ENCODE measurements around the gene GAPDHS.

Gene GAPDHS

GRCh38 chr19:35510626-35510964 is 22.7 kb upstream of the GAPDHS start:
- no peak for DNase-seq (ENCODE audit: low read depth)

GRCh38 chr19:35511337-35511736 is 21.9 kb upstream of the GAPDHS start:
- DNase-seq (ENCODE audit: low read depth), result no peak

GRCh38 chr19:35512831-35513627 is 20.2 kb upstream of the GAPDHS start:
- no peak for DNase-seq (ENCODE audit: low read depth)

- DNase-seq (ENCODE audit: low read depth), result no peak
These were observed 19.5 kb upstream of the GAPDHS start, which contains the start of gene DMKN for GRCh38 chr19:35513628-35514281. Gene DMKN (minus strand): TSS chr19:35513649. CDS start chr19:35513475, 174 bp downstream.

GRCh38 chr19:35514282-35514809 is 18.9 kb upstream of the GAPDHS start:
- no peak for DNase-seq (ENCODE audit: low read depth)

GRCh38 chr19:35516310-35516709 is 16.9 kb upstream of the GAPDHS start:
- DNase-seq (ENCODE audit: low read depth), result no peak

- no peak for DNase-seq (ENCODE audit: low read depth)
These were observed 15.9 kb upstream of the GAPDHS start for GRCh38 chr19:35517342-35517741.

- peak; percentile 89 for DNase-seq (ENCODE audit: low read depth)
These were observed 14.9 kb upstream of the GAPDHS start for GRCh38 chr19:35518313-35518712.

- no peak for DNase-seq (ENCODE audit: low read depth)
These were observed 14.0 kb upstream of the GAPDHS start for GRCh38 chr19:35519291-35519690.

GRCh38 chr19:35521124-35521743 is 12.0 kb upstream of the GAPDHS start:
- no peak for DNase-seq (ENCODE audit: low read depth)

GRCh38 chr19:35522745-35523327 is 10.4 kb upstream of the GAPDHS start:
- DNase-seq (ENCODE audit: low read depth), result no peak

- no peak for DNase-seq (ENCODE audit: low read depth)
These were observed 8.9 kb upstream of the GAPDHS start for GRCh38 chr19:35524181-35524837.

- no peak for DNase-seq (ENCODE audit: low read depth)
These were observed 7.4 kb upstream of the GAPDHS start for GRCh38 chr19:35525873-35526272.

- peak; percentile 64 for DNase-seq (ENCODE audit: low read depth)
These were observed 4.8 kb upstream of the GAPDHS start, which contains the start of gene SBSN for GRCh38 chr19:35528218-35529038. Gene SBSN (minus strand): TSS chr19:35528311. CDS start chr19:35528281, 30 bp downstream.

GRCh38 chr19:35529241-35530218 is 3.7 kb upstream of the GAPDHS start:
- no peak for DNase-seq (ENCODE audit: low read depth)

GRCh38 chr19:35531291-35531690 is 2.0 kb upstream of the GAPDHS start:
- DNase-seq (ENCODE audit: low read depth), result no peak

GRCh38 chr19:35533822-35534392 is 651 bp downstream of the GAPDHS start:
- no peak for DNase-seq (ENCODE audit: low read depth)

- no peak for DNase-seq (ENCODE audit: low read depth)
These were observed 1.7 kb downstream of the GAPDHS start for GRCh38 chr19:35534803-35535480.

- DNase-seq (ENCODE audit: low read depth), result no peak
These were observed 6.1 kb downstream of the GAPDHS start for GRCh38 chr19:35539314-35539713.

Measured in GM04504 (cell line).